ENCODE data around the gene PTGR3.

- TF ChIP-seq CTCF (IDR thresholded peaks at IDR 0.05), result no peak
- TF ChIP-seq POLR2A (IDR thresholded peaks at IDR 0.05), result no peak
Measured at GRCh38 chr18:75200071-75200470, 8.9 kb downstream of the PTGR3 start.

All from uterus (tissue), 2 donors.